Prostate gland (tissue), 2 donors: ENCODE measurements around the gene GOLT1A. TPM values are rescaled to one million over a fixed set of nuclear protein-coding genes. Genes with fewer than 3 reads are reported as not detected.

Source experiments
- DNase-seq: peaks from one replicate; pipeline ENCODE4 v3.0.0-alpha.2; 2019; ENCODE audit warnings: low spot score
- H3K27ac ChIP-seq, 2 donors: fragments of 200-600 bp; sonication (generic); 2 replicates each; pipeline ENCODE4 v1.5.1; 2017 to 2019
- H3K27me3 ChIP-seq: fragments of 200-600 bp; sonication (generic); replicated peaks from 2 replicates; pipeline ENCODE4 v1.5.1; 2019; ENCODE audit not compliant: insufficient read depth
- H3K36me3 ChIP-seq, 2 donors: fragments of 200-600 bp; sonication (generic); 1 replicate in 1 of 2; 2 replicates in 1 of 2; pipeline versions ENCODE4 v1.5.1 to v1.8.1; 2017 to 2019
- H3K4me1 ChIP-seq: fragments of 200-600 bp; sonication (generic); replicated peaks from 2 replicates; pipeline ENCODE4 v1.5.1; 2019
- H3K4me3 ChIP-seq, 2 donors: fragments of 200-600 bp; sonication (generic); 2 replicates each; pipeline ENCODE4 v1.5.1; 2017 to 2019
- H3K9me3 ChIP-seq: fragments of 200-600 bp; sonication (generic); 2 replicates; pipeline ENCODE4 v1.5.1; 2017
- POLR2A ChIP-seq: fragments of 450-650 bp; IDR thresholded peaks from one replicate; pipeline ENCODE4 v1.6.1; 2016; ENCODE audit warnings: antibody characterized with exemption, mild to moderate bottlenecking
- POLR2AphosphoS5 ChIP-seq: sonication (generic); formaldehyde crosslinking; IDR thresholded peaks from one replicate; pipeline ENCODE4 v1.6.1; 2017; ENCODE audit warnings: antibody characterized with exemption
- WGBS: methylation state at CpG from one replicate; pipeline ENCODE4 v1.1.5; 2018; 5-methylcytosine and 5-hydroxymethylcytosine counted together
- intact Hi-C: fragments of 100-400 bp; cut with DNase I; formaldehyde crosslinking; loops from one replicate; pipeline ENCODE4 v1.14.2; 2022
- total RNA-seq, 2 donors: library from RNA; depleted of rRNA; stranded (reverse); fragments of >200 nt; gene quantifications; one replicate each; pipeline ENCODE4 v1.1.0, GENCODE V29; 2016
- TF ChIP-seq, protein P1 (sequence below), 4 experiments: fragments of 200-600 bp in 2 of 4; fragments of 450-650 bp in 2 of 4; sonication (generic) in 2 of 4; IDR thresholded peaks; 1 replicate in 3 of 4; 2 replicates in 1 of 4; pipeline ENCODE4 v1.5.1; 2016 to 2019; ENCODE audit warnings: antibody characterized with exemption in 4 of 4, mild to moderate bottlenecking in 2 of 4, moderate library complexity in 2 of 4

GOLT1A gene
- total RNA-seq, 2 donors from 2014 or later = 3.0 to 3.6 TPM

DNA sequence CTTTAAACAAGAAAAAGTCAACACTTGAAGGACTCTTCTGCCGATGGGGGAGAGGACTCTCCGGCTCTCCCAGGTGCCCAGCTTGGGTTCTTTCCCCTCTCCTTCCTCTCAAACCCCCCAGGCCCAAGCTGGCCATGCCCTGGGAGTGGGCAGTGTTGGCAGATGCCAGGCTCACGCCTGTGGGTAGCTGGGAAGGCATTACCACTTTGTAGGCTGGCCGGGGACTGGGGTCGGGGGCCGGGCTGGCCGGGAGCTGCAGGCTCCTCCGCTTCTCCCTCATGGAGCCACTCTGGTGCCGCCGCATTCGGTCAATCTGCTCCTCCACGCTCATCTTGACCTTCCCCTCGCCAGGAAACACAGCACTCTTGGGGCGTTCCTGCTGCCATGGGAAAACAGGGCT lies 16.4 kb upstream of the GOLT1A start:
- 95% methylated on average over 14 of the region's 14 CpGs for WGBS
- no peak overlapping the region for H3K27ac ChIP-seq
- TF ChIP-seq, protein P1, sequence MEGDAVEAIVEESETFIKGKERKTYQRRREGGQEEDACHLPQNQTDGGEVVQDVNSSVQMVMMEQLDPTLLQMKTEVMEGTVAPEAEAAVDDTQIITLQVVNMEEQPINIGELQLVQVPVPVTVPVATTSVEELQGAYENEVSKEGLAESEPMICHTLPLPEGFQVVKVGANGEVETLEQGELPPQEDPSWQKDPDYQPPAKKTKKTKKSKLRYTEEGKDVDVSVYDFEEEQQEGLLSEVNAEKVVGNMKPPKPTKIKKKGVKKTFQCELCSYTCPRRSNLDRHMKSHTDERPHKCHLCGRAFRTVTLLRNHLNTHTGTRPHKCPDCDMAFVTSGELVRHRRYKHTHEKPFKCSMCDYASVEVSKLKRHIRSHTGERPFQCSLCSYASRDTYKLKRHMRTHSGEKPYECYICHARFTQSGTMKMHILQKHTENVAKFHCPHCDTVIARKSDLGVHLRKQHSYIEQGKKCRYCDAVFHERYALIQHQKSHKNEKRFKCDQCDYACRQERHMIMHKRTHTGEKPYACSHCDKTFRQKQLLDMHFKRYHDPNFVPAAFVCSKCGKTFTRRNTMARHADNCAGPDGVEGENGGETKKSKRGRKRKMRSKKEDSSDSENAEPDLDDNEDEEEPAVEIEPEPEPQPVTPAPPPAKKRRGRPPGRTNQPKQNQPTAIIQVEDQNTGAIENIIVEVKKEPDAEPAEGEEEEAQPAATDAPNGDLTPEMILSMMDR (IDR thresholded peaks at IDR 0.05) = no peak
- TF ChIP-seq POLR2AphosphoS5 = no peak
- no peak for TF ChIP-seq POLR2A

DNA sequence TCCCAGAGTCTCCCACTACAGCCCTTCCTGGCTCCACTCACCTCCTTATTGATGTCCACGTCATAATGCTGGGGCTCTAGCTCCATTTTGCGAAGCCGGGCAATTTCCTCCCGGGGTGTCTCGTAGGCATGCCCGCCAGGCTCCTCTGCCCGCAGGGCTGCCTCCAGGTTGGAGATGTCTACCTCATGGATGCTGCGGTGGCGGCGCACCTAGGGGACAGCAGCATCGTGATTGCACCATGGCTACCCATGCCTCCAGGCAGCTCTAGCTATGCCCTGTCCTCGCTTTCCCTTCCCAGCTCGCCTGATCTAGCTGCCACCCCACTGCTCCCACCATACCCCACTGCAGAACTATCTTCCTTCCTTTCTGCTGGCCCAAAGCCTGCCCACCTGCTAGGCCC lies 15.1 kb upstream of the GOLT1A start:
- 98% methylated on average over 13 of the region's 13 CpGs for WGBS
- H3K4me3 ChIP-seq = no peak overlapping the region
- intact Hi-C loops = no loop called here
- H3K36me3 ChIP-seq = peaks cover 3 to 11% of the 10 kb centered on the region in 2 donors
- no peaks in the 10 kb centered on the region for H3K9me3 ChIP-seq
- H3K27me3 ChIP-seq = no peaks in the 10 kb centered on the region
- H3K4me1 ChIP-seq = peaks cover 9% of the 10 kb centered on the region
- DNase-seq = no peak
- TF ChIP-seq POLR2A = no peak
- TF ChIP-seq, protein P1 (IDR thresholded peaks at IDR 0.05) = no peak
- no peak for TF ChIP-seq POLR2AphosphoS5
- no peak overlapping the region for H3K27ac ChIP-seq

More for the DNA sequence above, 16.4 kb upstream of the GOLT1A start:
- H3K27me3 ChIP-seq = no peaks in the 10 kb centered on the region
- DNase-seq = no peak
- no peaks in the 10 kb centered on the region for H3K9me3 ChIP-seq
- peaks cover 9% of the 10 kb centered on the region for H3K4me1 ChIP-seq
- peaks cover 3 to 11% of the 10 kb centered on the region in 2 donors for H3K36me3 ChIP-seq
- intact Hi-C loops = no loop called here
- no peak overlapping the region for H3K4me3 ChIP-seq

DNA sequence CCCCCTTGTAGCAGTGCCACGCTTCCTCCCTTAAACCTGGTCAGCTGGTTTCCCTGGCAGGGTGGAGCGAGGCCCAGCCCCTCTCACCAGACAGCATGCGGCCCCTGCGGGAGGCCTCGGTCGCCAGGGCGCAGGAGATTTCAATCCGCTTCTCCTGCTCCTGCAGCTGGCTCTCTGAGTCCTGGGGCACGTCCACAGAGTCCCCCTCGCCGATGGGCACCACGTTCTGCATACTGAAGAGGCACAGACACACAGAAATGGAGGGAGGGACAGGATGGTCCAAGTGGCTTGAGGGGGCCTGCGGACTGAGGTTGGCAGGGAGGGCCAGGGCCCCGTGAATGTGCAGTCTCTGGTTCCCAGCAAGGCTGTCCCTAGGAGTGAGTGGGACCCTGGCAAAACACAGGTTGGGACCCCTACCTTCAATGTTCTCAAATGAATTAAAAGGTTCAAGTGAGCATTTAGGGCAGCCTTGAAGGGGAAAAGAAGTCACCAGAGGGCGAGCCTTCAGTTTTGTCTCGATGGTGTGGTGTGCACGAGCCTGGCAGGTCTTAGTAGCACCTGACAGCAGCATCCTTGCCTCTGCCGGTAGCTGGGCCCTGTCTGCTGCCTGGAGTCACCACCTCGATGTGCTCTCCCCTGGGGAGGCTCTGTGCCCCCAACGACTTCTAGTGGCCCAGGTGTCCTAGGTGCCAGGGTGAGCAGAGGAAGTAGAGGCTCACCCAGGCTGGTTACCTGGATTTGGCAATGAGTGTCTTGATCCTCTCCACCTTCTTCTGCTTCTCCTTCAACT lies 14.4 kb upstream of the GOLT1A start:
- TF ChIP-seq POLR2A = no peak
- TF ChIP-seq, protein P1 (IDR thresholded peaks at IDR 0.05) = no peak
- no peak for TF ChIP-seq POLR2AphosphoS5
- no peak overlapping the region for H3K27ac ChIP-seq
- intact Hi-C loops = no loop called here
- H3K36me3 ChIP-seq = peaks cover 3 to 11% of the 10 kb centered on the region in 2 donors
- no peaks in the 10 kb centered on the region for H3K27me3 ChIP-seq
- WGBS = 85% methylated on average over 20 of the region's 20 CpGs
- H3K9me3 ChIP-seq = no peaks in the 10 kb centered on the region
- H3K4me3 ChIP-seq = no peak overlapping the region
- H3K4me1 ChIP-seq = peaks cover 9% of the 10 kb centered on the region
- DNase-seq = no peak

DNA sequence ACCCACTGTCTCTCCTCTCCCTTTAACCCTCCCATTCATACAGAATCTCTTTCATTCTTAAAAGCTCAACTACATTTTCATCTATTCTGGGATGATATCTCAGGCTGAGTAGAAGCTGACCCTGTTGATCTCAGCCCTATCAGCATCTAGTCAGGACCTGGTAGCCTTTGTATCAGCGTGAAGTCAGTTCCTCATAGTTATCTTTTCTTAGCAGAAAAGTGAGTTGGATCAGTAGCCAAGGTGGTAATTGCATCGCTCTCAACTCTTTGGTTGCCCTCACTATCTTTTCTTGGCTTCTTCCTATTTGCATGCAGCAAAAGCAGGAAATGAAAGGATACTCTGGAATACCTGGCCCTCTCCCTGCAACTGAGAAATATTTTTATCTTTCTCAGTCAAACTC lies 13.6 kb upstream of the GOLT1A start:
- TF ChIP-seq POLR2A = no peak
- TF ChIP-seq, protein P1 (IDR thresholded peaks at IDR 0.05) = no peak
- TF ChIP-seq POLR2AphosphoS5 = no peak
- 93% methylated on average over 2 of the region's 2 CpGs for WGBS
- Histone ChIP-seq H3K27ac (no peak overlapping the region), H3K4me3 (no peak overlapping the region), H3K36me3 (peaks cover 3 to 11% of the 10 kb centered on the region in 2 donors), H3K27me3 (no peaks in the 10 kb centered on the region), H3K4me1 (peaks cover 9% of the 10 kb centered on the region), H3K9me3 (no peaks in the 10 kb centered on the region)
- intact Hi-C loops = no loop called here
- DNase-seq = no peak
